Measurements from ENCODE around the gene TCF25.

DNA sequence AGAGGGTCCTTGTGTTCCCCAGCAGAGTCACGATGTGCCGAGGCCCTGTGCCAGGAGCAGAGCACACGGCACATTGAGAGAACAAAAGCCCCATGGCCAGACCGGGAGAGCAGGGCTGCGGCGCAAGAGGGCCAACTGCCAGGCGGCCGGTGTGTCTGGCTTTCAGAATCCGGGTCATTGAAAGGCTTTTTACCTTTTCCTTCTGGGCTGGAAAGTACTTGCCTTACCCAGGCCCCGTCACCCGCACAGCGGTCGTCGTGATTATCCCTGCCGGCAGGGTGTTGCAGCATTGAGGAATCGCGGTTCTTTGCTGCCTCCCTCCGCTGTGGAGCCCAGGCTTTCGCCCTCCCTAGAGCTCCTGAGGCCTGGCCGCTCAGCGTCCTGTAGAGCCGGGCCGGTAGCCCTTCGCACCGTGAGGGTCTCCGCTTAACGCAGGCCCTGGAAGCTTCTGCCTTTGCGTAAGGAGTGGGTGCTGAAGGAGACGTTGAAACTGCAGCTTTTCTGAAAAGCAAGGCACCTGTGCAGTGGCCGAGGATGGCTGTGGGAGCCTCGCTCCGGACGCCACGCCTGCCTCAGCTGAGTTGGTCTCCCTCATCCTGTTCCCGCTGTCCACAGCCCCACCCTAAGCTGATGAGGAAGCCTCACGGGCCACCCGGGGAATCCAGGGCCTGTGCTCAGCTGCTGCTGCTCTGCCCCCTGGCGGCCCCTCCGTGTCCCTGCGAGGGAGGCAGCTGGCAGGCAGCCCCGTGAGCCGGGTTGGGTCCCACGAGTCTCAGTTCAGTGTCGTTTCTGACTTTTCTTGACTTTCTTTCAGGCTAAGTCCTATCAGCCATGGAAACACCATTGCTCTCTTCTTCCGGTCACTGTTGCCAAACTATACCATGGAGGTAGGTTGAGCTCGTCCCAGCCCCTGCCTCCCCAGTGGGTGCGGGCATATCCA is 36.7 kb downstream of the TCF25 start:
- TF ChIP-seq, protein P1, sequence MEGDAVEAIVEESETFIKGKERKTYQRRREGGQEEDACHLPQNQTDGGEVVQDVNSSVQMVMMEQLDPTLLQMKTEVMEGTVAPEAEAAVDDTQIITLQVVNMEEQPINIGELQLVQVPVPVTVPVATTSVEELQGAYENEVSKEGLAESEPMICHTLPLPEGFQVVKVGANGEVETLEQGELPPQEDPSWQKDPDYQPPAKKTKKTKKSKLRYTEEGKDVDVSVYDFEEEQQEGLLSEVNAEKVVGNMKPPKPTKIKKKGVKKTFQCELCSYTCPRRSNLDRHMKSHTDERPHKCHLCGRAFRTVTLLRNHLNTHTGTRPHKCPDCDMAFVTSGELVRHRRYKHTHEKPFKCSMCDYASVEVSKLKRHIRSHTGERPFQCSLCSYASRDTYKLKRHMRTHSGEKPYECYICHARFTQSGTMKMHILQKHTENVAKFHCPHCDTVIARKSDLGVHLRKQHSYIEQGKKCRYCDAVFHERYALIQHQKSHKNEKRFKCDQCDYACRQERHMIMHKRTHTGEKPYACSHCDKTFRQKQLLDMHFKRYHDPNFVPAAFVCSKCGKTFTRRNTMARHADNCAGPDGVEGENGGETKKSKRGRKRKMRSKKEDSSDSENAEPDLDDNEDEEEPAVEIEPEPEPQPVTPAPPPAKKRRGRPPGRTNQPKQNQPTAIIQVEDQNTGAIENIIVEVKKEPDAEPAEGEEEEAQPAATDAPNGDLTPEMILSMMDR (IDR thresholded peaks at IDR 0.05), result peak; percentile 83
- TF ChIP-seq, protein P2, sequence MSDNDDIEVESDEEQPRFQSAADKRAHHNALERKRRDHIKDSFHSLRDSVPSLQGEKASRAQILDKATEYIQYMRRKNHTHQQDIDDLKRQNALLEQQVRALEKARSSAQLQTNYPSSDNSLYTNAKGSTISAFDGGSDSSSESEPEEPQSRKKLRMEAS (CRISPR knock-in tag; IDR thresholded peaks at IDR 0.05), result peak; percentile 54; the same call in 1 of the 2 replicates
- TF ChIP-seq, protein P3, sequence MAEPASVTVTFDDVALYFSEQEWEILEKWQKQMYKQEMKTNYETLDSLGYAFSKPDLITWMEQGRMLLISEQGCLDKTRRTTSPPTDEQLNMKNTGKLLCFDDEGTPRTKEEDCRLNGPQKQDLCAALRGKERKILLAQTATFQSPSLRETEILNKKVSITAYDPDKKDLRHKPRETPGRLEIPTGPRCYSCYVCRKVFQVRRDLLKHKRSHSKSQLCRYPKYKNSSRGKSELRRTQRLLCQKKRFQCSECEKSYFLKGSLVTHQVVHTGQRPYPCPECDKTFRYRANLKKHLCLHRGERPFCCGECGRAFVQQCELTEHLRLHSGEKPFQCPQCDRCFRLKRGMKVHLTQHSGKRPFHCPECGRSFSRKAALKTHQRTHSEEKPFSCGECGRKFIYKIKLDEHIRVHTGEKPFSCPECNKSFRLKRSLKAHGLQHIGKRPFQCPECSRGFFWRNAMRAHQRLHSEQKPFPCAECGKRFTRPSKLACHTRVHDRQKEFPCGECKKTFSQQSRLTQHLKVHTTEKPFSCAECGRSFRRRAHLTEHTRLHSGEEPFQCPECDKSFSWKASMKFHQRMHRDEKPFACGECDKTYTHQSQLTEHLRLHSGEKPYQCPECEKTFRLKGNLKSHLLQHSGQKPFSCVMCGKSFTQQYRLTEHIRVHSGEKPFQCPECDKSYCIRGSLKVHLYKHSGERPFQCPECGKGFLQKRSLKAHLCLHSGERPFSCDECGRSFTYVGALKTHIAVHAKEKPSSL (CRISPR knock-in tag; conservative IDR thresholded peaks at IDR 0.05), result no peak
- TF ChIP-seq SMAD3 (CRISPR knock-in tag; IDR thresholded peaks at IDR 0.05; ENCODE audit: borderline replicate concordance) (no peak), IRF2 (CRISPR knock-in tag; IDR thresholded peaks at IDR 0.05; ENCODE audit: borderline replicate concordance, low read depth) (no peak), PRRX2 (CRISPR knock-in tag; IDR thresholded peaks at IDR 0.05) (no peak), ZNF138 (CRISPR knock-in tag; conservative IDR thresholded peaks at IDR 0.05) (no peak)
- TF ChIP-seq, protein P4, sequence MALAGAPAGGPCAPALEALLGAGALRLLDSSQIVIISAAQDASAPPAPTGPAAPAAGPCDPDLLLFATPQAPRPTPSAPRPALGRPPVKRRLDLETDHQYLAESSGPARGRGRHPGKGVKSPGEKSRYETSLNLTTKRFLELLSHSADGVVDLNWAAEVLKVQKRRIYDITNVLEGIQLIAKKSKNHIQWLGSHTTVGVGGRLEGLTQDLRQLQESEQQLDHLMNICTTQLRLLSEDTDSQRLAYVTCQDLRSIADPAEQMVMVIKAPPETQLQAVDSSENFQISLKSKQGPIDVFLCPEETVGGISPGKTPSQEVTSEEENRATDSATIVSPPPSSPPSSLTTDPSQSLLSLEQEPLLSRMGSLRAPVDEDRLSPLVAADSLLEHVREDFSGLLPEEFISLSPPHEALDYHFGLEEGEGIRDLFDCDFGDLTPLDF (CRISPR knock-in tag; IDR thresholded peaks at IDR 0.05), result no peak
- TF ChIP-seq, protein P5, sequence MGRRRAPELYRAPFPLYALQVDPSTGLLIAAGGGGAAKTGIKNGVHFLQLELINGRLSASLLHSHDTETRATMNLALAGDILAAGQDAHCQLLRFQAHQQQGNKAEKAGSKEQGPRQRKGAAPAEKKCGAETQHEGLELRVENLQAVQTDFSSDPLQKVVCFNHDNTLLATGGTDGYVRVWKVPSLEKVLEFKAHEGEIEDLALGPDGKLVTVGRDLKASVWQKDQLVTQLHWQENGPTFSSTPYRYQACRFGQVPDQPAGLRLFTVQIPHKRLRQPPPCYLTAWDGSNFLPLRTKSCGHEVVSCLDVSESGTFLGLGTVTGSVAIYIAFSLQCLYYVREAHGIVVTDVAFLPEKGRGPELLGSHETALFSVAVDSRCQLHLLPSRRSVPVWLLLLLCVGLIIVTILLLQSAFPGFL (CRISPR knock-in tag; IDR thresholded peaks at IDR 0.05; ENCODE audit: borderline replicate concordance), result no peak
